B cell (primary cell): Measurements from ENCODE around the gene PPP1R13B. TPM values are rescaled to one million over a fixed set of nuclear protein-coding genes. Genes with fewer than 3 reads are reported as not detected.

Experiments used
- ATAC-seq: fragments of 200-7000 bp; cut with Tn5 transposase; one replicate; pipeline ENCODE4 v1.10.0; 2021; ENCODE audit warnings: low read depth, mild to moderate bottlenecking, moderate number of reproducible peaks, moderate library complexity
- CTCF ChIA-PET: fragments of 350-600 bp; sonication (Branson Sonifier 250); formaldehyde crosslinking; loops from one replicate; lab custom pipeline; 2021; ENCODE audit warnings: antibody characterized with exemption, inconsistent platforms; lab: Charles Lee
- POLR2A ChIA-PET: fragments of 350-600 bp; sonication (Branson Sonifier 250); formaldehyde crosslinking; loops from one replicate; lab custom pipeline; 2021; ENCODE audit warnings: antibody characterized with exemption; lab: Charles Lee
- DNase-seq: peaks from one replicate; pipeline ENCODE4 v3.0.0; 2013
- H2AFZ ChIP-seq: 2 replicates; pipeline ENCODE4 v1.6.1; 2012; ENCODE audit warnings: mild to moderate bottlenecking, low read depth, low read length; ENCODE audit not compliant: insufficient read depth, poor library complexity, severe bottlenecking
- H3K27ac ChIP-seq, 2 donors: 1 replicate in 1 of 2; 2 replicates in 1 of 2; pipeline ENCODE4 v1.5.1; 2012 to 2013; ENCODE audit warnings: low read length in 2 of 2, mild to moderate bottlenecking in 2 of 2, moderate library complexity in 1 of 2
- H3K27me3 ChIP-seq, 4 experiments: fragments of 200-600 bp in 1 of 4; sonication (generic) in 1 of 4; replicated peaks in 1 of 4; 1 replicate in 2 of 4; 2 replicates in 2 of 4; pipeline versions ENCODE4 v1.6.1 to v1.7.0; 2013 to 2016; ENCODE audit warnings: low read length in 3 of 4, mild to moderate bottlenecking in 2 of 4, mixed read lengths in 1 of 4, moderate library complexity in 1 of 4; ENCODE audit not compliant: insufficient read depth in 4 of 4, control insufficient read depth in 3 of 4; ENCODE audit errors: control extremely low read depth in 1 of 4
- H3K36me3 ChIP-seq, 2 experiments: replicated peaks in 1 of 2; 1 replicate in 1 of 2; 2 replicates in 1 of 2; pipeline versions ENCODE4 v1.6.1 to v1.7.1; 2013; ENCODE audit warnings: low read length in 1 of 2; ENCODE audit not compliant: insufficient read depth in 2 of 2, control insufficient read depth in 1 of 2; ENCODE audit errors: control extremely low read depth in 1 of 2, extremely low read depth in 1 of 2
- H3K4me1 ChIP-seq, 2 donors: fragments of 200-600 bp in 1 of 2; sonication (generic) in 1 of 2; 1 replicate in 1 of 2; 2 replicates in 1 of 2; pipeline versions ENCODE4 v1.5.1 to v1.6.1; 2013 to 2017; ENCODE audit warnings: low read length in 2 of 2; ENCODE audit not compliant: control insufficient read depth in 2 of 2, insufficient read depth in 2 of 2
- H3K4me2 ChIP-seq: replicated peaks from 2 replicates; pipeline ENCODE3; 2012; ENCODE audit warnings: mild to moderate bottlenecking, low read depth, low read length; ENCODE audit not compliant: poor library complexity, severe bottlenecking
- H3K4me3 ChIP-seq, 5 experiments: fragments of 200-600 bp in 1 of 5; sonication (generic) in 1 of 5; 1 replicate in 3 of 5; 2 replicates in 2 of 5; pipeline versions ENCODE4 v1.5.1 to v1.7.0; 2011 to 2016; ENCODE audit warnings: low read length in 4 of 5, mild to moderate bottlenecking in 4 of 5, low read depth in 2 of 5, control low read depth in 1 of 5, moderate library complexity in 1 of 5; ENCODE audit not compliant: insufficient read depth in 1 of 5; ENCODE audit errors: control extremely low read depth in 1 of 5, extremely low read depth in 1 of 5
- H3K79me2 ChIP-seq: fragments of 200-600 bp; sonication (generic); one replicate; pipeline ENCODE4 v1.6.0; 2016; ENCODE audit warnings: low read length; ENCODE audit not compliant: control insufficient read depth, insufficient read depth
- H3K9ac ChIP-seq: fragments of 200-600 bp; sonication (generic); 2 replicates; pipeline ENCODE4 v1.6.1; 2017; ENCODE audit warnings: mild to moderate bottlenecking, low read length, moderate library complexity
- H3K9me3 ChIP-seq, 3 donors: one replicate each; pipeline versions ENCODE4 v1.6.1 to v1.7.1; 2013; ENCODE audit warnings: low read length in 2 of 3; ENCODE audit not compliant: control insufficient read depth in 2 of 3, insufficient read depth in 1 of 3; ENCODE audit errors: control extremely low read depth in 1 of 3
- H4K20me1 ChIP-seq: 2 replicates; pipeline ENCODE4 v1.6.0; 2012; ENCODE audit warnings: mild to moderate bottlenecking, low read length; ENCODE audit not compliant: insufficient read depth, control insufficient read depth, poor library complexity, severe bottlenecking
- H3K27ac Mint-ChIP-seq: one replicate; pipeline ENCODE4 v1.8.0; 2021; ENCODE audit warnings: mixed read lengths
- H3K27me3 Mint-ChIP-seq: one replicate; pipeline ENCODE4 v1.8.0; 2021; ENCODE audit warnings: mixed read lengths
- H3K4me1 Mint-ChIP-seq: one replicate; pipeline ENCODE4 v1.8.0; 2021; ENCODE audit warnings: mixed read lengths
- H3K4me3 Mint-ChIP-seq: one replicate; pipeline ENCODE4 v1.8.0; 2021; ENCODE audit warnings: mixed read lengths
- H3K9me3 Mint-ChIP-seq: one replicate; pipeline ENCODE4 v1.8.0; 2022; ENCODE audit warnings: mixed read lengths; ENCODE audit not compliant: insufficient read depth
- EZH2 ChIP-seq: IDR thresholded peaks from 2 replicates; pipeline ENCODE4 v1.6.1; 2012; ENCODE audit warnings: borderline replicate concordance, low read depth, mild to moderate bottlenecking, moderate library complexity, low read length; ENCODE audit not compliant: insufficient read depth, poor library complexity, severe bottlenecking
- WGBS: methylation state at CpG from one replicate; pipeline ENCODE4 v1.1.5; 2013; ENCODE audit warnings: missing lambda C conversion rate; ENCODE audit not compliant: insufficient coverage; 5-methylcytosine and 5-hydroxymethylcytosine counted together
- intact Hi-C: fragments of 100-400 bp; cut with micrococcal nuclease; formaldehyde crosslinking; loops from one replicate; pipeline ENCODE4 v1.10.0; 2022
- polyA plus RNA-seq: library from polyadenylated mRNA; depleted of rRNA; stranded (reverse); fragments of >200 nt; gene quantifications from 2 replicates; pipeline ENCODE4 v1.2.3, GENCODE V29; 2012
- total RNA-seq, 2 donors: library from RNA; stranded (reverse); fragments of 120-200 nt in 1 of 2; gene quantifications; 1 replicate in 1 of 2; 2 replicates in 1 of 2; pipeline versions ENCODE4 v1.2.3 to v1.2.4, GENCODE V29; 2013 to 2022
- TF ChIP-seq, protein P1 (sequence below): fragments of 200-600 bp; IDR thresholded peaks from one replicate; pipeline ENCODE4 v1.8.0; 2022; ENCODE audit warnings: antibody characterized with exemption, mild to moderate bottlenecking

PPP1R13B gene
- total and polyA plus RNA-seq, 2 donors (not counting 1 experiment from before 2014, with no cell fraction given): 10.1 to 27.7 TPM

DNA sequence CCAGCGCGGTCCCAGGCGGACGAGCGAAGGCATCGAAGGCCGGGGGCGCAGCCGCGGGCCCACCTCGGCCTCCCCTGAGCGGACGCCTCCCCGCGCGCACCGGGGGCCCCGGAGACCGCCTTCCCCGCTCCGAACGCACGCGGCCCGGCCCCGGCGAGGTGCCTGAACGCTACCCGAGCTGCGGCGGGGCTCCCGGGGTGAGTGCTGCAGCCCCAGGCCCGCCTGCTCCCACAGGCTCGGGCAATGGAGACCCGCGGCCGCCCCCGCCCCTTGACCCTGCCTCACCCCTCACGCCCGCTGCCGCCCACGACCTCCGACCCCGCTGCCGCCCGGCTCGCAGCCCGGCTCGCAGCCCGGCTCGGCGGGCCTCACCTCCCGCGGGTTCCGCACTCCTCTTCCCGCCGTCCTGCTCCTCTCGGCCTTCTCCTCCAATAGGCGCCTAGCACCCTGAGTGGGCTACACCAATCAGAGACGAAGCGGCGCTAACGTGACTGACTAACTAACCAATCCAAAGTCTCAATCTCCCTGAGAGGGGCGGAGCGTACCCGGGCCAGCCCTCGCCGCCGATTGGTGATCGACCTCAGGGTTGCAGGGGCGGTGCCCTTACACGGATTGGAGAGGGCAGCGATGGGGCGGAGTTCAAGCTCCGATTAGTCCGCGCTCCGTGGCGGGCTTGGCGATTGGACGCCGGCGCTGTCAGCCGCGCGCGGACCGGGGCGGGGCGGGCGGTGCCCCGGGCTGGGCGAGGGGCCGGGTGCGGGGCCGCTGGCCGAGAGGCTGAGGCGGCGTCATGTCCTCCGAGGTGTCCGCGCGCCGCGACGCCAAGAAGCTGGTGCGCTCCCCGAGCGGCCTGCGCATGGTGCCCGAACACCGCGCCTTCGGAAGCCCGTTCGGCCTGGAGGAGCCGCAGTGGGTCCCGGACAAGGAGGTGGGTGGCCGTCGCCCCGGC is 132.0 kb downstream of the PPP1R13B start, which contains the start of the genes XRCC3 and ZFYVE21:
XRCC3 (minus strand) TSS at position 400 of the 949 bp plus-strand sequence. CDS start 4,364 bp downstream, outside the sequence.
ZFYVE21 (plus strand) TSS at position 759 of the 949 bp plus-strand sequence; CDS start at position 791, 32 bp downstream.
- DNase-seq (peak; percentile 100), ATAC-seq (peak; percentile 95)
- H3K27ac ChIP-seq: peak within 1 kb of the TSS in 1 of 2 donors; percentile 55
- H3K4me1 Mint-ChIP-seq: peaks cover 36% of the 10 kb centered on the region
- intact Hi-C loops: loop anchor here (1.0 to 5.0 kb wide), 6 partner anchors 24 to 1037 kb away; partner anchors contain the start of genes KLC1, PPP1R13B, SIVA1 and TRMT61A
- WGBS: under 1% methylated on average over 121 of the region's 121 CpGs
- no peaks in the 10 kb centered on the region for H3K9me3 ChIP-seq
- H3K4me2 ChIP-seq: peak within 1 kb of the TSS; percentile 96
- TF ChIP-seq, protein P1, sequence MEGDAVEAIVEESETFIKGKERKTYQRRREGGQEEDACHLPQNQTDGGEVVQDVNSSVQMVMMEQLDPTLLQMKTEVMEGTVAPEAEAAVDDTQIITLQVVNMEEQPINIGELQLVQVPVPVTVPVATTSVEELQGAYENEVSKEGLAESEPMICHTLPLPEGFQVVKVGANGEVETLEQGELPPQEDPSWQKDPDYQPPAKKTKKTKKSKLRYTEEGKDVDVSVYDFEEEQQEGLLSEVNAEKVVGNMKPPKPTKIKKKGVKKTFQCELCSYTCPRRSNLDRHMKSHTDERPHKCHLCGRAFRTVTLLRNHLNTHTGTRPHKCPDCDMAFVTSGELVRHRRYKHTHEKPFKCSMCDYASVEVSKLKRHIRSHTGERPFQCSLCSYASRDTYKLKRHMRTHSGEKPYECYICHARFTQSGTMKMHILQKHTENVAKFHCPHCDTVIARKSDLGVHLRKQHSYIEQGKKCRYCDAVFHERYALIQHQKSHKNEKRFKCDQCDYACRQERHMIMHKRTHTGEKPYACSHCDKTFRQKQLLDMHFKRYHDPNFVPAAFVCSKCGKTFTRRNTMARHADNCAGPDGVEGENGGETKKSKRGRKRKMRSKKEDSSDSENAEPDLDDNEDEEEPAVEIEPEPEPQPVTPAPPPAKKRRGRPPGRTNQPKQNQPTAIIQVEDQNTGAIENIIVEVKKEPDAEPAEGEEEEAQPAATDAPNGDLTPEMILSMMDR: no peak
- no peak for TF ChIP-seq EZH2
- H3K4me1 ChIP-seq: peaks cover 15 to 24% of the 10 kb centered on the region in 2 donors
- peaks cover 27% of the 10 kb centered on the region for H4K20me1 ChIP-seq
- peak within 1 kb of the TSS; percentile 85 for H3K27ac Mint-ChIP-seq
- peak within 1 kb of the TSS; percentile 81 for H2AFZ ChIP-seq
- peak within 1 kb of the TSS; percentile 91 for H3K4me3 Mint-ChIP-seq
- peak within 1 kb of the TSS; percentile 12 to 82 (median 60) for H3K4me3 ChIP-seq
- POLR2A ChIA-PET: interaction anchor here (0.6 to 0.7 kb wide), 3 partner anchors 13 to 1429 kb away, joined by 3 to 4 read pairs (median 3); no protein-coding TSS in a partner anchor
- no peaks in the 10 kb centered on the region for H3K27me3 Mint-ChIP-seq
- H3K79me2 ChIP-seq: peaks cover 54% of the 10 kb centered on the region
- no peaks in the 10 kb centered on the region for H3K36me3 ChIP-seq
- CTCF ChIA-PET: interaction anchor here (1.4 kb wide), 1 partner anchor 36 kb away, joined by 4 read pairs; no protein-coding TSS in a partner anchor
- H3K9me3 Mint-ChIP-seq: no peaks in the 10 kb centered on the region
- H3K9ac ChIP-seq: peak within 1 kb of the TSS; percentile 76
- no peaks in the 10 kb centered on the region for H3K27me3 ChIP-seq
